ENCODE results near the gene PNPLA1. TPM values are rescaled to one million over a fixed set of nuclear protein-coding genes. Genes with fewer than 3 reads are reported as not detected.

The PNPLA1 gene
- total and polyA plus RNA-seq, 10 of the 15 experiments (the other 5 are each of a cell fraction or from before 2014, with no cell fraction given), result 0.04 TPM; not detected in 9

DNA sequence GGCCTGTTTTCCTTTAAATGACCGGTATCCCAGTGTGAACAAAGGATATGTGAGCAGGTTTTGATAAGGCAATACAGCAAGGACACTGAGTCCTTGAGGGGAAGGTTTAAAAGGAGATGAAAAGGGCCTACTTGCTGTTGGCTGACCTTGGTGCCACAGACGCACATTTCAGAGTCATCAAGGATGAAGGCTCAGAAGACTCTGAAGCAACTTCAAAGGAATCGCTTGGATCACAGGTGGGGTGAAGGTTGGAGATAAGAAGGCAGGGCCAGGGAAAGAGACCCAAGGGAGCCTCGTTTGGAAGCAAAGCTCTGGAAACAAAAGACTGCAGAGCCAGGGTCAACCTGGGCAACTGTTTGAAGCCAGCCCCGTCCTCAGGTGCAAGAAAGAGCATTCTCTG, 30.1 kb upstream of the PNPLA1 start:
- Histone ChIP-seq H3K27ac (ENCODE audit: control insufficient read depth, insufficient read depth) (no peak overlapping the region), H4K20me1 (ENCODE audit: control insufficient read depth, insufficient read depth) (no peaks in the 10 kb centered on the region), H3K9me3 (replicated peaks; ENCODE audit: control insufficient read depth, insufficient read depth, low read length) (no peaks in the 10 kb centered on the region), H3K9ac (ENCODE audit: control insufficient read depth, insufficient read depth, low read length) (no peak overlapping the region), H3K27me3 (replicated peaks in 1 of 2; ENCODE audit: control insufficient read depth in 2 of 2, insufficient read depth in 2 of 2, low read length in 1 of 2) (no peaks in the 10 kb centered on the region), H3K36me3 (ENCODE audit: control insufficient read depth in 2 of 2, insufficient read depth in 2 of 2, low read length in 1 of 2) (no peaks in the 10 kb centered on the region), H3K79me2 (ENCODE audit: control insufficient read depth, insufficient read depth, low read length) (no peaks in the 10 kb centered on the region), H3K4me2 (ENCODE audit: control insufficient read depth, insufficient read depth) (no peak overlapping the region), H2AFZ (ENCODE audit: control insufficient read depth, low read depth, low read length) (no peak overlapping the region), H3K4me1 (ENCODE audit: control insufficient read depth, insufficient read depth, low read length) (peaks cover 6% of the 10 kb centered on the region; the same call in 1 of the 2 replicates), H3K4me3 (no peak overlapping the region)
- intact Hi-C loops (cut with micrococcal nuclease; ENCODE audit: unreplicated experiment) (no loop called here), in situ Hi-C loops (cut with MboI) (no loop called here)
- ChIA-PET RAD21 (ENCODE audit: unreplicated experiment) (no interaction called here), POLR2A (no interaction called here), CTCF (no interaction called here), SMC1A (ENCODE audit: uncharacterized antibody, unreplicated experiment) (no interaction called here)
- WGBS (ENCODE audit: insufficient coverage, insufficient replicate concordance, low lambda C conversion rate, missing lambda C conversion rate), result 70% methylated on average over 5 of the region's 5 CpGs
- TF ChIP-seq SMC3 (IDR thresholded peaks at IDR 0.05; ENCODE audit: borderline replicate concordance, low read length) (no peak), MXI1 (IDR thresholded peaks at IDR 0.05; ENCODE audit: low read depth, low read length) (no peak), BHLHE40 (IDR thresholded peaks at IDR 0.05; ENCODE audit: borderline replicate concordance in 1 of 2, low read depth in 2 of 2, low read length in 1 of 2) (no peak), RAD51 (IDR thresholded peaks at IDR 0.05) (no peak), BCL11A (IDR thresholded peaks at IDR 0.05; ENCODE audit: low read depth, low read length) (no peak), KDM1A (IDR thresholded peaks at IDR 0.05; ENCODE audit: borderline replicate concordance) (no peak), PAX8 (IDR thresholded peaks at IDR 0.05) (no peak), MEF2A (IDR thresholded peaks at IDR 0.05; ENCODE audit: insufficient read depth, low read depth, low read length) (no peak), ATF7 (IDR thresholded peaks at IDR 0.05; ENCODE audit: low read depth) (no peak)
- TF ChIP-seq, protein P1, sequence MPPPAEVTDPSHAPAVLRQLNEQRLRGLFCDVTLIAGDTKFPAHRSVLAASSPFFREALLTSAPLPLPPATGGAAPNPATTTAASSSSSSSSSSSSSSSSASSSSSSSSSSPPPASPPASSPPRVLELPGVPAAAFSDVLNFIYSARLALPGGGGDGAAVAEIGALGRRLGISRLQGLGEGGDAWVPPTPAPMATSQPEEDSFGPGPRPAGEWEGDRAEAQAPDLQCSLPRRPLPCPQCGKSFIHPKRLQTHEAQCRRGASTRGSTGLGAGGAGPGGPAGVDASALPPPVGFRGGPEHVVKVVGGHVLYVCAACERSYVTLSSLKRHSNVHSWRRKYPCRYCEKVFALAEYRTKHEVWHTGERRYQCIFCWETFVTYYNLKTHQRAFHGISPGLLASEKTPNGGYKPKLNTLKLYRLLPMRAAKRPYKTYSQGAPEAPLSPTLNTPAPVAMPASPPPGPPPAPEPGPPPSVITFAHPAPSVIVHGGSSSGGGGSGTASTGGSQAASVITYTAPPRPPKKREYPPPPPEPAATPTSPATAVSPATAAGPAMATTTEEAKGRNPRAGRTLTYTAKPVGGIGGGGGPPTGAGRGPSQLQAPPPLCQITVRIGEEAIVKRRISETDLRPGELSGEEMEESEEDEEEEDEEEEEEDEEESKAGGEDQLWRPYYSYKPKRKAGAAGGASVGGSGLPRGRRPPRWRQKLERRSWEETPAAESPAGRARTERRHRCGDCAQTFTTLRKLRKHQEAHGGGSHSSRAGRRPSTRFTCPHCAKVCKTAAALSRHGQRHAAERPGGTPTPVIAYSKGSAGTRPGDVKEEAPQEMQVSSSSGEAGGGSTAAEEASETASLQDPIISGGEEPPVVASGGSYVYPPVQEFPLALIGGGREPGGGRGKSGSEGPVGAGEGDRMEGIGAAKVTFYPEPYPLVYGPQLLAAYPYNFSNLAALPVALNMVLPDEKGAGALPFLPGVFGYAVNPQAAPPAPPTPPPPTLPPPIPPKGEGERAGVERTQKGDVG (CRISPR knock-in tag; IDR thresholded peaks at IDR 0.05), result no peak
- TF ChIP-seq, protein P2, sequence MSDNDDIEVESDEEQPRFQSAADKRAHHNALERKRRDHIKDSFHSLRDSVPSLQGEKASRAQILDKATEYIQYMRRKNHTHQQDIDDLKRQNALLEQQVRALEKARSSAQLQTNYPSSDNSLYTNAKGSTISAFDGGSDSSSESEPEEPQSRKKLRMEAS (IDR thresholded peaks at IDR 0.05; ENCODE audit: low read depth, low read length), result no peak
- TF ChIP-seq, protein P3, sequence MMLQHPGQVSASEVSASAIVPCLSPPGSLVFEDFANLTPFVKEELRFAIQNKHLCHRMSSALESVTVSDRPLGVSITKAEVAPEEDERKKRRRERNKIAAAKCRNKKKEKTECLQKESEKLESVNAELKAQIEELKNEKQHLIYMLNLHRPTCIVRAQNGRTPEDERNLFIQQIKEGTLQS (IDR thresholded peaks at IDR 0.05; ENCODE audit: borderline replicate concordance, extremely low read depth, low read depth, low read length), result no peak
- TF ChIP-seq, protein P4, sequence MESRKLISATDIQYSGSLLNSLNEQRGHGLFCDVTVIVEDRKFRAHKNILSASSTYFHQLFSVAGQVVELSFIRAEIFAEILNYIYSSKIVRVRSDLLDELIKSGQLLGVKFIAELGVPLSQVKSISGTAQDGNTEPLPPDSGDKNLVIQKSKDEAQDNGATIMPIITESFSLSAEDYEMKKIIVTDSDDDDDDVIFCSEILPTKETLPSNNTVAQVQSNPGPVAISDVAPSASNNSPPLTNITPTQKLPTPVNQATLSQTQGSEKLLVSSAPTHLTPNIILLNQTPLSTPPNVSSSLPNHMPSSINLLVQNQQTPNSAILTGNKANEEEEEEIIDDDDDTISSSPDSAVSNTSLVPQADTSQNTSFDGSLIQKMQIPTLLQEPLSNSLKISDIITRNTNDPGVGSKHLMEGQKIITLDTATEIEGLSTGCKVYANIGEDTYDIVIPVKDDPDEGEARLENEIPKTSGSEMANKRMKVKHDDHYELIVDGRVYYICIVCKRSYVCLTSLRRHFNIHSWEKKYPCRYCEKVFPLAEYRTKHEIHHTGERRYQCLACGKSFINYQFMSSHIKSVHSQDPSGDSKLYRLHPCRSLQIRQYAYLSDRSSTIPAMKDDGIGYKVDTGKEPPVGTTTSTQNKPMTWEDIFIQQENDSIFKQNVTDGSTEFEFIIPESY (IDR thresholded peaks at IDR 0.05), result no peak
- TF ChIP-seq, protein P5, sequence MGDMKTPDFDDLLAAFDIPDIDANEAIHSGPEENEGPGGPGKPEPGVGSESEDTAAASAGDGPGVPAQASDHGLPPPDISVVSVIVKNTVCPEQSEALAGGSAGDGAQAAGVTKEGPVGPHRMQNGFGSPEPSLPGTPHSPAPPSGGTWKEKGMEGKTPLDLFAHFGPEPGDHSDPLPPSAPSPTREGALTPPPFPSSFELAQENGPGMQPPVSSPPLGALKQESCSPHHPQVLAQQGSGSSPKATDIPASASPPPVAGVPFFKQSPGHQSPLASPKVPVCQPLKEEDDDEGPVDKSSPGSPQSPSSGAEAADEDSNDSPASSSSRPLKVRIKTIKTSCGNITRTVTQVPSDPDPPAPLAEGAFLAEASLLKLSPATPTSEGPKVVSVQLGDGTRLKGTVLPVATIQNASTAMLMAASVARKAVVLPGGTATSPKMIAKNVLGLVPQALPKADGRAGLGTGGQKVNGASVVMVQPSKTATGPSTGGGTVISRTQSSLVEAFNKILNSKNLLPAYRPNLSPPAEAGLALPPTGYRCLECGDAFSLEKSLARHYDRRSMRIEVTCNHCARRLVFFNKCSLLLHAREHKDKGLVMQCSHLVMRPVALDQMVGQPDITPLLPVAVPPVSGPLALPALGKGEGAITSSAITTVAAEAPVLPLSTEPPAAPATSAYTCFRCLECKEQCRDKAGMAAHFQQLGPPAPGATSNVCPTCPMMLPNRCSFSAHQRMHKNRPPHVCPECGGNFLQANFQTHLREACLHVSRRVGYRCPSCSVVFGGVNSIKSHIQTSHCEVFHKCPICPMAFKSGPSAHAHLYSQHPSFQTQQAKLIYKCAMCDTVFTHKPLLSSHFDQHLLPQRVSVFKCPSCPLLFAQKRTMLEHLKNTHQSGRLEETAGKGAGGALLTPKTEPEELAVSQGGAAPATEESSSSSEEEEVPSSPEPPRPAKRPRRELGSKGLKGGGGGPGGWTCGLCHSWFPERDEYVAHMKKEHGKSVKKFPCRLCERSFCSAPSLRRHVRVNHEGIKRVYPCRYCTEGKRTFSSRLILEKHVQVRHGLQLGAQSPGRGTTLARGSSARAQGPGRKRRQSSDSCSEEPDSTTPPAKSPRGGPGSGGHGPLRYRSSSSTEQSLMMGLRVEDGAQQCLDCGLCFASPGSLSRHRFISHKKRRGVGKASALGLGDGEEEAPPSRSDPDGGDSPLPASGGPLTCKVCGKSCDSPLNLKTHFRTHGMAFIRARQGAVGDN (IDR thresholded peaks at IDR 0.05), result no peak
- BruUV-seq (replicated peaks), result no TSS peak
- ATAC-seq, result no peak
- FAIRE-seq, result no peak
- no peak for DNase-seq (ENCODE audit: low read depth, low spot score)
